GM12892 (cell line): Measurements from ENCODE around the gene HOATZ.

Experiments used
- POLR2A ChIP-seq: IDR thresholded peaks from 2 replicates; pipeline ENCODE4 v1.6.1; 2011; ENCODE audit warnings: low read depth, low read length, control low read depth
- POLR2AphosphoS5 ChIP-seq: IDR thresholded peaks from 2 replicates; pipeline ENCODE4 v1.6.1; 2011; ENCODE audit warnings: low read depth, low read length, control low read depth
- TAF1 ChIP-seq: IDR thresholded peaks from 2 replicates; pipeline ENCODE4 v1.6.1; 2011; ENCODE audit warnings: low read depth, mild to moderate bottlenecking, control low read depth, low read length, borderline replicate concordance

- TF ChIP-seq POLR2AphosphoS5: no peak
- TF ChIP-seq POLR2A: no peak
- TF ChIP-seq TAF1: no peak
These were observed 10.9 kb downstream of the HOATZ start for GRCh38 chr11:111525456-111525855.
